K562 (cell line): ENCODE results near the gene ZNF780B. TPM values are rescaled to one million over a fixed set of nuclear protein-coding genes. Genes with fewer than 3 reads are reported as not detected.

Source experiments
- AFF1 ChIP-seq, 2 experiments: fragments of 450-650 bp; IDR thresholded peaks; 2 replicates each; pipeline ENCODE4 v1.6.1; 2018; ENCODE audit warnings: mild to moderate bottlenecking in 2 of 2, low read depth in 1 of 2; ENCODE audit not compliant: partially characterized antibody in 2 of 2
- BCOR ChIP-seq: fragments of 450-650 bp; IDR thresholded peaks from 2 replicates; pipeline ENCODE4 v1.6.1; 2016
- CEBPG ChIP-seq, 3 experiments: fragments of 200-800 bp in 1 of 3; sonication (Bioruptor generic) in 1 of 3; sonication (generic) in 1 of 3; formaldehyde crosslinking in 1 of 3; IDR thresholded peaks in 2 of 3; conservative IDR thresholded peaks in 1 of 3; 2 replicates each; pipeline versions ENCODE4 v1.6.1 to v1.8.0; 2016 to 2022; ENCODE audit warnings: missing compliant biosample characterization in 2 of 3, missing genetic modification characterization in 2 of 3, mild to moderate bottlenecking in 1 of 3, missing genetic modification reagents in 1 of 3
- CREM ChIP-seq: IDR thresholded peaks from 2 replicates; pipeline ENCODE4 v1.6.1; 2014; ENCODE audit warnings: antibody characterized with exemption, low read depth
- E2F6 ChIP-seq, 2 experiments: IDR thresholded peaks; 2 replicates each; pipeline ENCODE4 v1.6.1; 2011; ENCODE audit warnings: borderline replicate concordance in 1 of 2, control low read depth in 1 of 2, low read depth in 1 of 2, low read length in 1 of 2, mild to moderate bottlenecking in 1 of 2, mixed read lengths in 1 of 2, moderate library complexity in 1 of 2; ENCODE audit not compliant: insufficient read depth in 1 of 2, insufficient read length in 1 of 2, poor library complexity in 1 of 2, severe bottlenecking in 1 of 2; ENCODE audit errors: extremely low read depth in 1 of 2
- HDAC2 ChIP-seq: fragments of 450-650 bp; IDR thresholded peaks from 2 replicates; pipeline ENCODE4 v1.6.1; 2016; ENCODE audit warnings: mild to moderate bottlenecking
- HMG20B ChIP-seq: fragments of 250-450 bp; sonication (Bioruptor Pico); IDR thresholded peaks from 2 replicates; pipeline ENCODE4 v1.5.0; 2021; ENCODE audit warnings: mild to moderate bottlenecking
- L3MBTL2 ChIP-seq: fragments of 450-650 bp; IDR thresholded peaks from 2 replicates; pipeline ENCODE4 v1.6.1; 2016; ENCODE audit warnings: mild to moderate bottlenecking, moderate library complexity
- MECOM ChIP-seq: fragments of 250-450 bp; sonication (Bioruptor Pico); IDR thresholded peaks from 2 replicates; pipeline ENCODE4 v1.8.0; 2022; ENCODE audit warnings: inconsistent platforms
- MYC ChIP-seq, 2 experiments: fragments of 250-450 bp in 1 of 2; sonication (Bioruptor Pico) in 1 of 2; IDR thresholded peaks; 2 replicates each; pipeline versions ENCODE4 v1.5.1 to v1.6.1; 2012 to 2021; ENCODE audit warnings: low read depth in 2 of 2, borderline replicate concordance in 1 of 2, improper control_type of control experiment in 1 of 2, low read length in 1 of 2, mild to moderate bottlenecking in 1 of 2, moderate library complexity in 1 of 2
- NR2C2 ChIP-seq, 2 experiments: fragments of 200-800 bp in 1 of 2; sonication (Bioruptor generic) in 1 of 2; sonication (generic) in 1 of 2; formaldehyde crosslinking in 1 of 2; IDR thresholded peaks; 2 replicates each; pipeline versions ENCODE4 v1.6.1 to v1.8.0; 2016 to 2022; ENCODE audit warnings: mild to moderate bottlenecking in 1 of 2, missing compliant biosample characterization in 1 of 2, missing genetic modification characterization in 1 of 2, missing genetic modification reagents in 1 of 2
- PKNOX1 ChIP-seq: fragments of 450-650 bp; IDR thresholded peaks from 2 replicates; pipeline ENCODE4 v1.6.1; 2016
- RBM34 ChIP-seq: fragments of 200-400 bp; formaldehyde crosslinking; IDR thresholded peaks from 2 replicates; pipeline ENCODE4 v1.6.1; 2018; ENCODE audit warnings: low read length, borderline replicate concordance; ENCODE audit not compliant: insufficient read depth
- TAF1 ChIP-seq: IDR thresholded peaks from 2 replicates; pipeline ENCODE4 v1.6.1; 2011; ENCODE audit warnings: mild to moderate bottlenecking, low read length, moderate library complexity; ENCODE audit not compliant: insufficient read depth, control insufficient read depth, severe bottlenecking; ENCODE audit errors: extremely low read depth
- TBP ChIP-seq: optimal IDR thresholded peaks from 2 replicates; pipeline ENCODE3; 2011; ENCODE audit warnings: low read depth, low read length, improper control_type of control experiment
- TEAD1 ChIP-seq, 2 experiments: fragments of 450-650 bp in 1 of 2; sonication (generic) in 1 of 2; formaldehyde crosslinking; IDR thresholded peaks; 2 replicates each; pipeline versions ENCODE4 v1.4.0 to v1.8.0; 2020 to 2022; ENCODE audit warnings: mild to moderate bottlenecking in 2 of 2, missing genetic modification reagents in 1 of 2
- USF1 ChIP-seq: sonication (generic); formaldehyde crosslinking; IDR thresholded peaks from 2 replicates; pipeline ENCODE4 v1.9.0; 2022; ENCODE audit warnings: mild to moderate bottlenecking, missing genetic modification reagents
- polyA plus RNA-seq, 8 experiments: library from polyadenylated mRNA; depleted of rRNA in 4 of 8; stranded (reverse) in 5 of 8; unstranded in 3 of 8; fragments of >200 nt; fragmentation: Nextera tagmentation in 2 of 8; fragmentation: Illumina TruSeq in 1 of 8; extraction: Ambion mirVana in 2 of 8; extraction: Trizol in 1 of 8; gene quantifications; 2 replicates each; pipeline versions ENCODE4 v1.2.1 to v1.2.3, GENCODE V29; 2011 to 2014; ENCODE audit warnings: inconsistent platforms in 1 of 8, missing spikeins in 1 of 8
- total RNA-seq, 7 experiments: library from RNA; depleted of rRNA in 6 of 7; stranded (reverse); fragments of >200 nt in 6 of 7; fragmentation: Illumina TruSeq in 2 of 7; extraction: Trizol in 2 of 7; gene quantifications; 2 replicates each; pipeline versions ENCODE4 v1.2.1 to v1.2.3, GENCODE V29; 2011 to 2021; ENCODE audit warnings: low replicate concordance in 1 of 7

The ZNF780B gene
- total and polyA plus RNA-seq, 9 of the 15 experiments (the other 6 are each of a cell fraction or from before 2014, with no cell fraction given): 3.9 to 18.4 (median 8.8) TPM

DNA sequence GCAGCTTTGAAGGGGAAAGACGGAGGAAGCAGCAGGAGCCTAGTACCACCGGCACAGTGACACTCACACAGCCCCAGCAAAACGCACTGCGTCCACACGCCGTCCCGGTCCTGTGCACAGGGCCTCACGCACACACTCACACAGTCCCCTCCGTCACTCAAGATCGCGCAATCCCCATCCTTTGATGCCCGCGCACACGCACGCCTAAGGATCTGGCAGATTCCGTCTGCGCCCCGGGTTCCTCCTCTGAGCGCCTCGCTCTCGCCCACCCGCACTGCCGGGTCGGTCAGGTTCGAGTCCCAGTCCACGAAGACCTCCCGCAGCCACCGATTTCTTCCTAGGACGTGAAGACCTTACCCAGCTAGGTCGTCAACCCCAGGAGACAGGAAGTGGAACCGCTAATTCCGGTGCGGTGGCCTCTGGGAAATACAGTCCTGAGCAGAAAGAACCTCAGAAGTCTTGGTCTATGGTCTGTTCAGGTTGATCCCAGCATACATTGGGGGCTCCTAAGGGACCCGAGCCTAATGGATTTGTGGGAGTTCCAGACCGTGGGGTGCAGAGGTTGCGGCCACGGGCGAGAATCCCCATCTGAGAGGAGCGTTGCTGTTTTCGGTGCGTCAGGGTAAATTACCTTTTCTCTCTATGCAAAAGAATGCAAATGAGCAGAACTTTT, at the start of gene ZNF780B (continued):
- TF ChIP-seq E2F6 (IDR thresholded peaks at IDR 0.05; ENCODE audit: borderline replicate concordance in 1 of 2, extremely low read depth in 1 of 2, insufficient read depth in 1 of 2, insufficient read length in 1 of 2, low read depth in 1 of 2, low read length in 1 of 2, poor library complexity in 1 of 2, severe bottlenecking in 1 of 2) (peak; percentile 51 to 59), CREM (peak; percentile 9; the same call in 1 of the 2 replicates), TAF1 (peak; percentile 31), RBM34 (no peak), TBP (peak; percentile 16), HDAC2 (0 out of 2 replicates have a peak, but pooled peaks have one; percentile 51), HMG20B (no peak), CEBPG (CRISPR knock-in tag; IDR thresholded peaks at IDR 0.05) (peak; percentile 55; the same call in 1 of the 2 replicates), CEBPG (tag; conservative IDR thresholded peaks at IDR 0.05 in 1 of 2, IDR thresholded peaks at IDR 0.05 in 1 of 2) (no peak), AFF1 (IDR thresholded peaks at IDR 0.05; ENCODE audit: low read depth in 1 of 2, partially characterized antibody in 2 of 2) (peak in 1 of 2 experiments; percentile 83), BCOR (peak; percentile 31; the same call in 1 of the 2 replicates), MECOM (CRISPR knock-in tag) (no peak), TEAD1 (CRISPR knock-in tag; IDR thresholded peaks at IDR 0.05) (peak in 1 of 2 experiments; percentile 27; a peak in 1 of 4 replicates), L3MBTL2 (peak; percentile 92), MYC (IDR thresholded peaks at IDR 0.05; ENCODE audit: low read depth, low read length) (peak; percentile 47; the same call in 1 of the 2 replicates), MYC (CRISPR knock-in tag; IDR thresholded peaks at IDR 0.05; ENCODE audit: borderline replicate concordance, low read depth) (no peak), PKNOX1 (peak; percentile 91), USF1 (CRISPR knock-in tag) (peak; percentile 11; the same call in 1 of the 2 replicates), NR2C2 (CRISPR knock-in tag; IDR thresholded peaks at IDR 0.05) (no peak), NR2C2 (tag; IDR thresholded peaks at IDR 0.05) (peak; percentile 96)
